ENCODE measurements around the gene TNFRSF6B.
"Not testable (repeated sequence)": the region's sequence is repeated elsewhere in the genome, so short reads cannot be mapped to it uniquely, and the experiment has no call there.

The TNFRSF6B gene

DNA sequence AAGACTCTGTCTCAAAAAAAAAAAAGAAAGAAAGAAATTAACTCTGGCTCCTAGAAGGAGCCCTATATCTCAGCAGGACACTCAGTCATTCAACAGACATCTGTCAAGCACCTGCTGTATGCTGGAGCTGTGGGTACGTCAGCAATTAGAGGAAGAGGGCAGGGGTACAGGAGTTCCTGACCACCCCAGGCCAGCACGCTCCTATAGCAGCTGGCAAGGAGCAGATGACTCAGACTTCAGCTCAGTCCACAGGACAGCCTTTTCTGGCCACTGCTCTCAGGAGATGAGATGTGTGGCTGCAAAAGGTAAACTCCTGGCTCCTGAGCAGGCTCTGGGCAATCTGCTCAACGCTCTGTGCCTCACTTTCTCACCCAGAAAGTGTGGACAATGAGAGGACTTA is 40.0 kb upstream of the TNFRSF6B start:
- Histone ChIP-seq H3K4me3 (ENCODE audit: low read length in 2 of 2) (no peak overlapping the region), H3K27me3 (ENCODE audit: control insufficient read depth in 2 of 2, insufficient read depth in 2 of 2, low read length in 2 of 2) (peaks cover 9 to 10% of the 10 kb centered on the region in 2 donors), H3K27ac (ENCODE audit: low read depth in 2 of 2, low read length in 2 of 2) (no peak overlapping the region), H3K9me3 (ENCODE audit: control insufficient read depth in 2 of 2, low read length in 2 of 2) (no peaks in the 10 kb centered on the region), H3K36me3 (ENCODE audit: control insufficient read depth in 2 of 2, insufficient read depth in 2 of 2, low read length in 2 of 2) (peaks cover 0 to 4% of the 10 kb centered on the region in 2 donors), H3K4me1 (ENCODE audit: control insufficient read depth in 2 of 2, insufficient read depth in 2 of 2, low read length in 2 of 2) (peaks cover 24 to 25% of the 10 kb centered on the region in 2 donors), H3K9ac (ENCODE audit: low read depth in 1 of 2, low read length in 2 of 2) (no peak overlapping the region)

DNA sequence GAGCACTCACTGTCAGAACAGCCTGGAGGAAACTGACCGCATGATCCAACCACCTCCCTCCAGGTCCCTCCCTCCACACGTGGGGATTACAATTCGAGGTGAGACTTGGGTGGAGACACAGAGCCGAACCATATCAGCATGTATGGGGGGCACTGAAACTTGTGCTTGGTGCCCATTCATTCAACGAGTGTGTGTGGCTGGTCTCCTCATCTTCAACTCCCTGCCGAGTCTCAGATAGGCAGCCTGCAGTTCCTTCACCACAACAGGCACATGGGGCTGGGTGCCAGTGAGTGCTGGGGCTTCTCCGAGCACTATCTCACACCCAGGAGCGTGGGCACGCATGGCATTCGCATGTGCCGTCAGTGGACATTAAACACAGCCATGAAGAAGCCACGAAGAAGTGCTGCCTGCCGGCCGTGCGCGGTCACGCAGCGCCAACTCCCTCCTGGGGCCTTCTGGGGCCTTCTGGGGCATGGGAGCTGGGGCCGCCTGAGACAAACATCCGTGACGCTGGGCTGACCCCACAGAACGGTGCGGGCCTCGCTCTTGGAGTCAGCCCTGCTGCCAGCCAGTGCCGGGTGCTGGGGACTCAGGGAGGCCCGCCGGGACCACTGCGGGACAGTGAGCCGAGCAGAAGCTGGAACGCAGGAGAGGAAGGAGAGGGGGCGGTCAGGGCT is 39.1 kb upstream of the TNFRSF6B start:
- peaks cover 23 to 25% of the 10 kb centered on the region in 2 donors for H3K4me1 ChIP-seq (ENCODE audit: control insufficient read depth in 2 of 2, insufficient read depth in 2 of 2, low read length in 2 of 2)
- peak overlapping the region; percentile 79 to 84 for H3K27ac ChIP-seq (ENCODE audit: low read depth in 2 of 2, low read length in 2 of 2)
- peaks cover 5 to 13% of the 10 kb centered on the region in 2 donors for H3K36me3 ChIP-seq (ENCODE audit: control insufficient read depth in 2 of 2, insufficient read depth in 2 of 2, low read length in 2 of 2)
- no peaks in the 10 kb centered on the region for H3K9me3 ChIP-seq (ENCODE audit: control insufficient read depth in 2 of 2, low read length in 2 of 2)
- H3K27me3 ChIP-seq (ENCODE audit: control insufficient read depth in 2 of 2, insufficient read depth in 2 of 2, low read length in 2 of 2), result peaks cover 3 to 7% of the 10 kb centered on the region in 2 donors
- peak overlapping the region; percentile 93 to 94 for H3K4me3 ChIP-seq (ENCODE audit: low read length in 2 of 2)
- H3K9ac ChIP-seq (ENCODE audit: low read depth in 1 of 2, low read length in 2 of 2), result peak overlapping the region in 1 of 2 donors; percentile 67

DNA sequence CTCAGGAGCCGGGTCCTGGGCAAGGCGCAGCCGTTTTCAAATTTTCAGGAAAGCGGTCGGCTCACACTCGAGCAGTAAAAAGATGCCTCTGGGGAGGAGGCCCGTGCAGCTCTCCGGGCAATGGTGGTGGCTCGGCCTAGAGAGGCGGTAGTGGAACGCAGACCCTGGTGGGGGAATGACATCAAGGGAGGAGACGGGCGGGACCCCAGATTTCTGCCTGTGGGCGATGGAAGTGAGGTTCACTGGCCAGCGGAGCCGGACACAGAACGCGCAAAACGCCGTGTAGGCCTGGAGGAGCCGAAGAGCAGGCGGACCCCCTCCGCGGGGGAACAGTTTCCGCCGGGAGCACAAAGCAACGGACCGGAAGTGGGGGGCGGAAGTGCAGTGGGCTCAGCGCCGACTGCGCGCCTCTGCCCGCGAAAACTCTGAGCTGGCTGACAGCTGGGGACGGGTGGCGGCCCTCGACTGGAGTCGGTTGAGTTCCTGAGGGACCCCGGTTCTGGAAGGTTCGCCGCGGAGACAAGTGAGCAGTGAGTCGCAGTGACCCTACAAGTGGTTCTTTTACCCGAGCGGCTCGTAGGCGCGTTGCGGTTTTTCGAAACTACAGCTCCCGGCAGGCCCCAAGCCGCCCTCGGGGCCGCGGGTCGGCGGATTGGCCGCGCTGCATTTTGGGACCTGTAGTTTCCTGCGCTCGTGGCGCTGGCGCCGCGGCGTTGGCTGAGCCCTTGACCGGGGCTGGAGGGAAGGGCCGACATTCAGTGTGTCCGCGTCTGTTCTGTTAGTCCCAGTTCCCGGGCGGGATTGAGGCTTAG is 38.3 kb upstream of the TNFRSF6B start, which contains the start of gene RTEL1:
RTEL1 (plus strand) TSS at position 376 of the 812 bp plus-strand sequence. CDS start 1,091 bp downstream, outside the sequence.
- Histone ChIP-seq H3K4me3 (ENCODE audit: low read length in 2 of 2) (peak within 1 kb of the TSS; percentile 93 to 94), H3K4me1 (ENCODE audit: control insufficient read depth in 2 of 2, insufficient read depth in 2 of 2, low read length in 2 of 2) (peaks cover 21% of the 10 kb centered on the region in 2 donors), H3K27ac (ENCODE audit: low read depth in 2 of 2, low read length in 2 of 2) (peak within 1 kb of the TSS; percentile 79 to 84), H3K36me3 (ENCODE audit: control insufficient read depth in 2 of 2, insufficient read depth in 2 of 2, low read length in 2 of 2) (peaks cover 5 to 20% of the 10 kb centered on the region in 2 donors), H3K27me3 (ENCODE audit: control insufficient read depth in 2 of 2, insufficient read depth in 2 of 2, low read length in 2 of 2) (peaks cover 3 to 7% of the 10 kb centered on the region in 2 donors), H3K9me3 (ENCODE audit: control insufficient read depth in 2 of 2, low read length in 2 of 2) (no peaks in the 10 kb centered on the region), H3K9ac (ENCODE audit: low read depth in 1 of 2, low read length in 2 of 2) (peak within 1 kb of the TSS; percentile 67 to 80)

DNA sequence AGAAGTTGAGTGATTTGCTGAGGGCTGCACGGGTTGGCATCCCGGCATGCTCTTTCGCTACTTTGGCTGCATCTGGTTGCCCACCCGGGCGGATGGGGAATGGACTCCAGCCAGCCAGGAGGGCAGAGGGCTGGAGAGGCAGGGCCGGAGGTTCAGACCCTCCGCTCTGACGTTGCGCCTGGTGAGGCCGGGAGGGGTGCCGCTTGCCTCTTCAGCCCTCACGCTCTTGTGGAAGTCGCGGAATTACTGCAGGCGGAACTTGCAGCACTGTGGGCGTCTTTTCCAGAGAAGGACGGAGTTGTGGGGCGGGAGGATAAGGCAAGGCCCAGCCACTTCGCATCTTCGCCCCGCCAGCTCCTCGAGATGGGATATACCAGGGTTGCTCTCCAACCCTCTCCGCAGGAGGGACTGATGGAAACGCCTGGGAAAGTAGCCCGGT is 37.7 kb upstream of the TNFRSF6B start:
- Histone ChIP-seq H3K4me1 (ENCODE audit: control insufficient read depth in 2 of 2, insufficient read depth in 2 of 2, low read length in 2 of 2) (peaks cover 18% of the 10 kb centered on the region in 2 donors), H3K36me3 (ENCODE audit: control insufficient read depth in 2 of 2, insufficient read depth in 2 of 2, low read length in 2 of 2) (peaks cover 5 to 26% of the 10 kb centered on the region in 2 donors), H3K4me3 (ENCODE audit: low read length in 2 of 2) (peak overlapping the region; percentile 93 to 94), H3K27ac (ENCODE audit: low read depth in 2 of 2, low read length in 2 of 2) (peak overlapping the region; percentile 79 to 84), H3K9me3 (ENCODE audit: control insufficient read depth in 2 of 2, low read length in 2 of 2) (no peaks in the 10 kb centered on the region), H3K27me3 (ENCODE audit: control insufficient read depth in 2 of 2, insufficient read depth in 2 of 2, low read length in 2 of 2) (peaks cover 3 to 7% of the 10 kb centered on the region in 2 donors), H3K9ac (ENCODE audit: low read depth in 1 of 2, low read length in 2 of 2) (peak overlapping the region; percentile 67 to 80)

DNA sequence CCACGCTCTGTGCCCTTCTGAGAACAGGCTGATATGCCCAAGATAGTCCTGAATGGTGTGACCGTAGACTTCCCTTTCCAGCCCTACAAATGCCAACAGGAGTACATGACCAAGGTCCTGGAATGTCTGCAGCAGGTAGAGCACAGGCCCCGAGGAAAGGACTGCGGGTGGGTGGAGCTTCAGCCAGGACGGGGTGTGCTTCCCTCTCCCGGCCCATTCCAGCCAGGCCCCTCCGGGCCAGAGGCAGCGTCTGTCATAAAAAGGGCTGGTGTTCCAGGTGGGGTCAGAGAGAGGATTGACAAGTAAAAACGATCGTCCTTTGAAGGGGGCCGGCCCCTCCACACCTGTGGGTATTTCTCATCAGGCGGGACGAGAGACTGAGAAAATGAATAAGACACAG is 37.1 kb upstream of the TNFRSF6B start:
- H3K27me3 ChIP-seq (ENCODE audit: control insufficient read depth in 2 of 2, insufficient read depth in 2 of 2, low read length in 2 of 2), result peaks cover 0 to 3% of the 10 kb centered on the region in 2 donors
- peaks cover 5 to 26% of the 10 kb centered on the region in 2 donors for H3K36me3 ChIP-seq (ENCODE audit: control insufficient read depth in 2 of 2, insufficient read depth in 2 of 2, low read length in 2 of 2)
- peak overlapping the region; percentile 67 to 80 for H3K9ac ChIP-seq (ENCODE audit: low read depth in 1 of 2, low read length in 2 of 2)
- H3K4me1 ChIP-seq (ENCODE audit: control insufficient read depth in 2 of 2, insufficient read depth in 2 of 2, low read length in 2 of 2), result peaks cover 14 to 17% of the 10 kb centered on the region in 2 donors
- H3K4me3 ChIP-seq (ENCODE audit: low read length in 2 of 2), result peak overlapping the region; percentile 93 to 94
- H3K27ac ChIP-seq (ENCODE audit: low read depth in 2 of 2, low read length in 2 of 2), result peak overlapping the region in 1 of 2 donors; percentile 84
- H3K9me3 ChIP-seq (ENCODE audit: control insufficient read depth in 2 of 2, low read length in 2 of 2), result no peaks in the 10 kb centered on the region

DNA sequence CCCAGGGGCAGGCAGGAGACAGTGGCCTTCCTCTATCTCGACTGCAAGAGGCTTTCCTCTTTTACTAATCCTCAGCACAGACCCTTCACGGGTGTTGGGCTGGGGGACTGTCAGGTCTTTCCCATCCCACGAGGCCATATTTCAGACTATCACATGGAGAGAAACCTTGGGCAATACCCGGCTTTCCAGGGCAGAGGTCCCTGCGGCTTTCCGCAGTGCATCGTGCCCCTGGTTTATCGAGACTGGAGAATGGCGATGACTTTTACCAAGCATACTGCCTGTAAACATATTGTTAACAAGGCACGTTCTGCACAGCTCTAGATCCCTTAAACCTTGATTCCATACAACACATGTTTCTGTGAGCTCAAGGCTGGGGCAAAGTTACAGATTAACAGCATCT is 36.3 kb upstream of the TNFRSF6B start:
- not testable (repeated sequence) for H3K4me3 ChIP-seq (ENCODE audit: low read length in 2 of 2); H3K27ac ChIP-seq (ENCODE audit: low read depth in 2 of 2, low read length in 2 of 2); H3K27me3 ChIP-seq (ENCODE audit: control insufficient read depth in 2 of 2, insufficient read depth in 2 of 2, low read length in 2 of 2); H3K9me3 ChIP-seq (ENCODE audit: control insufficient read depth in 2 of 2, low read length in 2 of 2); H3K9ac ChIP-seq (ENCODE audit: low read depth in 1 of 2, low read length in 2 of 2)
- peaks cover 5 to 31% of the 10 kb centered on the region in 2 donors for H3K36me3 ChIP-seq (ENCODE audit: control insufficient read depth in 2 of 2, insufficient read depth in 2 of 2, low read length in 2 of 2)
- peaks cover 14 to 17% of the 10 kb centered on the region in 2 donors for H3K4me1 ChIP-seq (ENCODE audit: control insufficient read depth in 2 of 2, insufficient read depth in 2 of 2, low read length in 2 of 2)

DNA sequence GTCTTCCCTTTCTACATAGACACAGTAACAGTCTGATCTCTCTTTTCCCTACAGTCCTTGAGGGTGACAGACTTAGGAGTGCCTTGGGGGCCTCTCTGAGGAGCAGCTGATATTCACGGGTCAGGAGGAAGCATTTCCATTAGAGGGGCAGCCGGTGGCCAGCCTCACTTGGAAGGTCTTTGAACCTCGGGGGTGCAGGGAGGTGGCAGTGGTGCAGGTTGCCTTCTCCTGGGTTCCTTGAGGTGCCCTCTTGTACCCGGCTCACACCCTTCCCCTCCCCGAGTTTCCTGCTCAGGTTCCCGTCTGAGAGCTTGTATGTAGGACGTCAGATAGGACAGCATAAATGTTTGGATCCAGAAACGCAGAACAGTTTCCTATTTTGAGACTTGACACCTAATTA is 35.8 kb upstream of the TNFRSF6B start:
- Histone ChIP-seq H3K27me3 (ENCODE audit: control insufficient read depth in 2 of 2, insufficient read depth in 2 of 2, low read length in 2 of 2) (no peaks in the 10 kb centered on the region), H3K4me3 (ENCODE audit: low read length in 2 of 2) (no peak overlapping the region), H3K36me3 (ENCODE audit: control insufficient read depth in 2 of 2, insufficient read depth in 2 of 2, low read length in 2 of 2) (peaks cover 5 to 32% of the 10 kb centered on the region in 2 donors), H3K4me1 (ENCODE audit: control insufficient read depth in 2 of 2, insufficient read depth in 2 of 2, low read length in 2 of 2) (peaks cover 14 to 17% of the 10 kb centered on the region in 2 donors), H3K9ac (ENCODE audit: low read depth in 1 of 2, low read length in 2 of 2) (no peak overlapping the region), H3K27ac (ENCODE audit: low read depth in 2 of 2, low read length in 2 of 2) (no peak overlapping the region), H3K9me3 (ENCODE audit: control insufficient read depth in 2 of 2, low read length in 2 of 2) (no peaks in the 10 kb centered on the region)

DNA sequence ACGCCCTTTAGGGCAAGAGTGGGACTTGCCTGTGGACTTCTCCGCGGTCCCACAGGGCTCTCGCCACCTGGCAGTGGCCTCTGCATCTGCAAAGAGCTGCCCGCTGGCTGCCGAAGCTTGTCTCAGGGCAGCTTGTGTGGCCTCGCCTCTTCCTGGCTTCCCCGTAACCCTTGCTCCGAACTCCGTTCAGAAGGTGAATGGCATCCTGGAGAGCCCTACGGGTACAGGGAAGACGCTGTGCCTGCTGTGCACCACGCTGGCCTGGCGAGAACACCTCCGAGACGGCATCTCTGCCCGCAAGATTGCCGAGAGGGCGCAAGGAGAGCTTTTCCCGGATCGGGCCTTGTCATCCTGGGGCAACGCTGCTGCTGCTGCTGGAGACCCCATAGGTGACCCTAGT is 35.3 kb upstream of the TNFRSF6B start:
- peaks cover 5 to 35% of the 10 kb centered on the region in 2 donors for H3K36me3 ChIP-seq (ENCODE audit: control insufficient read depth in 2 of 2, insufficient read depth in 2 of 2, low read length in 2 of 2)
- no peak overlapping the region for H3K4me3 ChIP-seq (ENCODE audit: low read length in 2 of 2)
- H3K27ac ChIP-seq (ENCODE audit: low read depth in 2 of 2, low read length in 2 of 2), result no peak overlapping the region
- no peaks in the 10 kb centered on the region for H3K27me3 ChIP-seq (ENCODE audit: control insufficient read depth in 2 of 2, insufficient read depth in 2 of 2, low read length in 2 of 2)
- no peak overlapping the region for H3K9ac ChIP-seq (ENCODE audit: low read depth in 1 of 2, low read length in 2 of 2)
- peaks cover 14 to 17% of the 10 kb centered on the region in 2 donors for H3K4me1 ChIP-seq (ENCODE audit: control insufficient read depth in 2 of 2, insufficient read depth in 2 of 2, low read length in 2 of 2)
- H3K9me3 ChIP-seq (ENCODE audit: control insufficient read depth in 2 of 2, low read length in 2 of 2), result no peaks in the 10 kb centered on the region

DNA sequence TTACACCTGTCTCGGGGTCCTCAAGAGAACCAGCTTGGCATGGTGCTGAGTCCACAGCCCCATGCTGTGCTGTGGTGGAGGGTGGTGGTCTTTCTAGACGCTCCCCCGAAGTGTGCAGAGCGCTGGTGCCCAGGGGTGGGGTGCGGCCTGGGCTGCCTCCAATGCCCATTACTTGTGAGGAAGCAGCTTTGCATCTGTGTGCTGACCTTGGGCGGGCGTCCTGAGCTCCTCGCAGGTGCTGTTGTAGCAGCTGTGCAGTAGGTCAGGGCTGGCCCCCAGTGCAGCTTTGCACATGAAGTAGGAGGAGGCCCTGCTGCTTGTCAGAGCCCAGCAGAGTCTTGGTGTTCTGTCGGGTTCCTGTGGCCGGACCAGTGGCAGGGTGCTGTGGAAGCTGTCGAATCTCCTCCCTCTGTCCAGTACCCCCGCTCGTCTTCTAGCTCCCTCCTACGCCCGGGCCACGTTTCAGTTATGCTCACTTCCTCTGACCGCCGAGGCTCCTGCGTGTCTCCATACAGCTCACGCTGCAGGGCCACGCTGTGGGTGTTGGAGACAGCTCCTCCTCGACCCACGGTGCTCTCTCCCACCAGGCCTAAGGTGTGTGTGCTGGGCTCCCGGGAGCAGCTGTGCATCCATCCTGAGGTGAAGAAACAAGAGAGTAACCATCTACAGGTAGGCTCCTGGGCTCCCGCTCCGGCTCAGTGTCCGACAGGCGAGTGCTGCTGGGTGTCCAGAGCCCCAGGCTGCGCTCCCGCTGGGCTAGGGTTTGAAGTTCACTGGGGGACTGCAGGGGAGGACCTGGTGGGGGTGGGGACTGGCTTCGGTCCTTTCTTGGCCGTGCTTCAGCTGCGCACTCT is 34.3 kb upstream of the TNFRSF6B start:
- H3K9me3 ChIP-seq (ENCODE audit: control insufficient read depth in 2 of 2, low read length in 2 of 2), result no peaks in the 10 kb centered on the region
- H3K27ac ChIP-seq (ENCODE audit: low read depth in 2 of 2, low read length in 2 of 2), result no peak overlapping the region
- H3K4me3 ChIP-seq (ENCODE audit: low read length in 2 of 2), result no peak overlapping the region
- H3K9ac ChIP-seq (ENCODE audit: low read depth in 1 of 2, low read length in 2 of 2), result no peak overlapping the region
- H3K27me3 ChIP-seq (ENCODE audit: control insufficient read depth in 2 of 2, insufficient read depth in 2 of 2, low read length in 2 of 2), result no peaks in the 10 kb centered on the region
- H3K36me3 ChIP-seq (ENCODE audit: control insufficient read depth in 2 of 2, insufficient read depth in 2 of 2, low read length in 2 of 2), result peaks cover 6 to 41% of the 10 kb centered on the region in 2 donors
- H3K4me1 ChIP-seq (ENCODE audit: control insufficient read depth in 2 of 2, insufficient read depth in 2 of 2, low read length in 2 of 2), result peaks cover 14 to 17% of the 10 kb centered on the region in 2 donors

Measured in mucosa of rectum (tissue), 2 donors.